IMR-90 (cell line): ENCODE results near the gene NFATC1. TPM values are rescaled to one million over a fixed set of nuclear protein-coding genes. Genes with fewer than 3 reads are reported as not detected.

ENCODE experiments used
- ATAC-seq: fragments of 200-7000 bp; cut with Tn5 transposase; 2 replicates; pipeline ENCODE4 v1.9.1; 2020; ENCODE audit warnings: low read depth, mild to moderate bottlenecking, moderate library complexity
- BruUV-seq: library from RNA; stranded (reverse); fragments of 400-500 nt; replicated peaks from 2 replicates; lab custom pipeline; 2021; lab: Mats Ljungman, UMichigan
- CTCF ChIA-PET: fragments of 300-600 bp; formaldehyde crosslinking; extraction: SDS; loops from one replicate; lab custom pipeline; 2021; ENCODE audit warnings: antibody characterized with exemption; lab: Yijun Ruan, JAX
- POLR2A ChIA-PET: fragments of 300-600 bp; sonication (Branson Sonifier 250); formaldehyde crosslinking; loops from one replicate; lab custom pipeline; 2022; ENCODE audit warnings: antibody characterized with exemption; ENCODE audit not compliant: unreplicated experiment; lab: Charles Lee
- DNase-seq: peaks from one replicate; pipeline ENCODE4 v3.0.0; 2013
- H2AFZ ChIP-seq: replicated peaks from 2 replicates; pipeline ENCODE3; 2013; ENCODE audit warnings: low read length, mild to moderate bottlenecking; ENCODE audit not compliant: poor library complexity
- H2AK5ac ChIP-seq: 2 replicates; pipeline ENCODE4 v1.6.1; 2013; ENCODE audit warnings: low read depth, low read length, inconsistent platforms
- H2AK9ac ChIP-seq: replicated peaks from 2 replicates; pipeline ENCODE3; 2013; ENCODE audit warnings: mild to moderate bottlenecking, low read depth, low read length, moderate library complexity; ENCODE audit not compliant: poor library complexity
- H2BK120ac ChIP-seq: 2 replicates; pipeline ENCODE4 v1.6.1; 2013; ENCODE audit warnings: low read depth, low read length, inconsistent platforms
- H2BK15ac ChIP-seq: 3 replicates; pipeline ENCODE4 v1.6.1; 2013; ENCODE audit warnings: low read depth, low read length, inconsistent platforms
- H2BK20ac ChIP-seq: 2 replicates; pipeline ENCODE4 v1.6.1; 2013; ENCODE audit warnings: low read depth, mild to moderate bottlenecking, inconsistent platforms, low read length, moderate library complexity
- H2BK5ac ChIP-seq: 2 replicates; pipeline ENCODE4 v1.6.1; 2013; ENCODE audit warnings: mild to moderate bottlenecking, low read depth, low read length, inconsistent platforms; ENCODE audit not compliant: poor library complexity, severe bottlenecking
- H3K14ac ChIP-seq: replicated peaks from 2 replicates; pipeline ENCODE4 v1.6.1; 2013; ENCODE audit warnings: low read depth, low read length, inconsistent platforms
- H3K18ac ChIP-seq: 2 replicates; pipeline ENCODE4 v1.6.1; 2013; ENCODE audit warnings: low read depth, low read length, control low read depth
- H3K23ac ChIP-seq: 2 replicates; pipeline ENCODE4 v1.6.1; 2013; ENCODE audit warnings: low read depth, low read length, inconsistent platforms
- H3K27ac ChIP-seq: 2 replicates; pipeline ENCODE4 v1.5.1; 2013; ENCODE audit warnings: mild to moderate bottlenecking, control low read depth, low read length; ENCODE audit not compliant: insufficient read depth
- H3K27me3 ChIP-seq: 2 replicates; pipeline ENCODE4 v1.6.1; 2013; ENCODE audit warnings: low read length; ENCODE audit not compliant: control insufficient read depth, insufficient read depth
- H3K36me3 ChIP-seq: 2 replicates; pipeline ENCODE4 v1.6.1; 2013; ENCODE audit warnings: low read length, mixed read lengths; ENCODE audit not compliant: control insufficient read depth, insufficient read depth
- H3K4ac ChIP-seq: 2 replicates; pipeline ENCODE4 v1.6.1; 2013; ENCODE audit warnings: low read depth, low read length, inconsistent platforms
- H3K4me1 ChIP-seq: 2 replicates; pipeline ENCODE4 v1.6.1; 2013; ENCODE audit warnings: low read length, mixed read lengths; ENCODE audit not compliant: control insufficient read depth, insufficient read depth
- H3K4me2 ChIP-seq: 2 replicates; pipeline ENCODE4 v1.6.1; 2013; ENCODE audit warnings: low read depth, mild to moderate bottlenecking, control low read depth, low read length, moderate library complexity
- H3K4me3 ChIP-seq: 2 replicates; pipeline ENCODE4 v1.5.1; 2013; ENCODE audit warnings: low read depth, mild to moderate bottlenecking, control low read depth, low read length, moderate library complexity; ENCODE audit not compliant: insufficient read depth
- H3K56ac ChIP-seq: 2 replicates; pipeline ENCODE4 v1.6.1; 2013; ENCODE audit warnings: low read length, inconsistent platforms; ENCODE audit not compliant: insufficient read depth; ENCODE audit errors: extremely low read depth
- H3K79me1 ChIP-seq, 2 experiments: 2 replicates each; pipeline ENCODE4 v1.6.1; 2013; ENCODE audit warnings: low read length in 2 of 2, inconsistent platforms in 1 of 2, low read depth in 1 of 2
- H3K9ac ChIP-seq: 2 replicates; pipeline ENCODE4 v1.6.1; 2013; ENCODE audit warnings: low read depth, low read length, control low read depth
- H3K9me1 ChIP-seq: 2 replicates; pipeline ENCODE4 v1.6.1; 2013; ENCODE audit warnings: low read length, inconsistent platforms; ENCODE audit not compliant: insufficient read depth
- H3K9me3 ChIP-seq: 2 replicates; pipeline ENCODE4 v1.6.1; 2013; ENCODE audit warnings: low read length; ENCODE audit not compliant: control insufficient read depth, insufficient read depth
- H4K20me1 ChIP-seq: 2 replicates; pipeline ENCODE4 v1.6.1; 2013; ENCODE audit warnings: low read length, inconsistent platforms; ENCODE audit not compliant: insufficient read depth
- H4K5ac ChIP-seq: 2 replicates; pipeline ENCODE4 v1.6.1; 2013; ENCODE audit warnings: mild to moderate bottlenecking, low read depth, low read length, control low read depth
- H4K8ac ChIP-seq, 2 experiments: 2 replicates each; pipeline ENCODE4 v1.6.1; 2013; ENCODE audit warnings: low read depth in 2 of 2, low read length in 2 of 2, control low read depth in 1 of 2, inconsistent platforms in 1 of 2
- H4K91ac ChIP-seq: 2 replicates; pipeline ENCODE4 v1.6.1; 2013; ENCODE audit warnings: low read depth, low read length, inconsistent platforms; ENCODE audit not compliant: insufficient read depth
- BHLHE40 ChIP-seq: fragments of 150-350 bp; IDR thresholded peaks from 2 replicates; pipeline ENCODE4 v1.6.1; 2016; ENCODE audit warnings: mild to moderate bottlenecking, low read depth, low read length
- CHD1 ChIP-seq: IDR thresholded peaks from 2 replicates; pipeline ENCODE4 v1.6.1; 2012; ENCODE audit warnings: low read depth, low read length, improper control_type of control experiment
- CTCF ChIP-seq: conservative IDR thresholded peaks from 2 replicates; pipeline ENCODE4 v1.5.1; 2012; ENCODE audit warnings: mild to moderate bottlenecking, low read depth, low read length, improper control_type of control experiment
- ELK1 ChIP-seq: fragments of 150-350 bp; IDR thresholded peaks from 2 replicates; pipeline ENCODE4 v1.6.1; 2016; ENCODE audit warnings: low read depth, mild to moderate bottlenecking, low read length, moderate library complexity, borderline replicate concordance
- MAFK ChIP-seq: IDR thresholded peaks from 2 replicates; pipeline ENCODE4 v1.6.1; 2012; ENCODE audit warnings: low read depth, low read length, improper control_type of control experiment
- MXI1 ChIP-seq: IDR thresholded peaks from 2 replicates; pipeline ENCODE4 v1.6.1; 2012; ENCODE audit warnings: low read depth, mild to moderate bottlenecking, low read length, moderate library complexity, borderline replicate concordance
- NFE2L2 ChIP-seq: fragments of 150-350 bp; IDR thresholded peaks from 2 replicates; pipeline ENCODE4 v1.6.1; 2016; ENCODE audit warnings: low read depth, mild to moderate bottlenecking, low read length
- POLR2A ChIP-seq: IDR thresholded peaks from 2 replicates; pipeline ENCODE4 v1.6.1; 2012; ENCODE audit warnings: mild to moderate bottlenecking, low read depth, low read length
- RFX5 ChIP-seq: IDR thresholded peaks from 2 replicates; pipeline ENCODE4 v1.8.0; 2012; ENCODE audit warnings: low read depth, mild to moderate bottlenecking, low read length, moderate library complexity
- SMC3 ChIP-seq: fragments of 150-350 bp; IDR thresholded peaks from 2 replicates; pipeline ENCODE4 v1.6.1; 2016; ENCODE audit warnings: low read depth, mild to moderate bottlenecking, antibody characterized with exemption, low read length, moderate library complexity
- USF2 ChIP-seq: fragments of 150-350 bp; IDR thresholded peaks from 2 replicates; pipeline ENCODE4 v1.6.1; 2017; ENCODE audit warnings: mild to moderate bottlenecking, antibody characterized with exemption, low read length, low read depth
- WGBS, 2 experiments: methylation state at CpG; one replicate each; pipeline versions ENCODE4 v1.1.5 to v1.1.7; 2013; ENCODE audit warnings: missing lambda C conversion rate in 2 of 2; ENCODE audit not compliant: insufficient read length in 1 of 2; ENCODE audit errors: extremely low coverage in 2 of 2; 5-methylcytosine and 5-hydroxymethylcytosine counted together
- dilution Hi-C: fragments of 300-500 bp; cut with HindIII; formaldehyde crosslinking; loops from one replicate; pipeline ENCODE4 v1.14.3; 2018; ENCODE audit warnings: low sequenced_read_pairs; ENCODE audit not compliant: unreplicated experiment
- in situ Hi-C: fragments of 300-500 bp; cut with MboI; formaldehyde crosslinking; loops from 3 replicates; pipeline ENCODE4 v1.14.3; 2019; ENCODE audit warnings: low sequenced_read_pairs, inconsistent platforms, mixed read lengths
- intact Hi-C: fragments of 100-400 bp; cut with micrococcal nuclease; formaldehyde crosslinking; loops from 2 replicates; pipeline ENCODE4 v1.10.0; 2022
- polyA plus RNA-seq, 3 experiments: library from polyadenylated mRNA; depleted of rRNA; stranded (reverse); fragments of >200 nt; gene quantifications; 2 replicates each; pipeline ENCODE4 v1.2.3, GENCODE V29; 2012; ENCODE audit warnings: low replicate concordance in 1 of 3
- total RNA-seq: library from RNA; depleted of rRNA; stranded (reverse); fragments of >200 nt; gene quantifications from 2 replicates; pipeline ENCODE4 v1.2.3, GENCODE V29; 2012

Gene NFATC1
- total and polyA plus RNA-seq, 2 of the 4 experiments (the other 2 are of a cell fraction), result 0.36 to 1.8 TPM

GRCh38 chr18:79554945-79555645 lies 159.4 kb downstream of the NFATC1 start:
- ATAC-seq, result no peak
- no peak overlapping the region for H2BK120ac ChIP-seq
- H3K23ac ChIP-seq, result no peak overlapping the region
- no peaks in the 10 kb centered on the region for H3K36me3 ChIP-seq
- no peak overlapping the region for H3K4ac ChIP-seq
- no peak overlapping the region for H3K56ac ChIP-seq
- no peak overlapping the region for H3K9ac ChIP-seq
- no peak for DNase-seq
- ChIA-PET POLR2A (no interaction called here), CTCF (no interaction called here)
- H4K5ac ChIP-seq, result no peak overlapping the region
- H2BK20ac ChIP-seq, result no peak overlapping the region
- no peak overlapping the region for H2BK15ac ChIP-seq
- H3K4me3 ChIP-seq, result no peak overlapping the region
- no peaks in the 10 kb centered on the region for H3K9me1 ChIP-seq
- H3K27ac ChIP-seq, result no peak overlapping the region
- H3K4me1 ChIP-seq, result no peaks in the 10 kb centered on the region
- no peak overlapping the region for H2AFZ ChIP-seq
- no peaks in the 10 kb centered on the region for H4K20me1 ChIP-seq
- H3K14ac ChIP-seq, result no peak overlapping the region
- no peak overlapping the region for H3K18ac ChIP-seq
- BruUV-seq, result no TSS peak
- H3K79me1 ChIP-seq, result no peaks in the 10 kb centered on the region
- WGBS, 2 experiments, result 60% methylated on average over 6 of the region's 30 CpGs; no CpG with 5 or more reads in 1 of the 2 experiments
- no peak overlapping the region for H4K91ac ChIP-seq
- no peak overlapping the region for H2AK5ac ChIP-seq
- H3K4me2 ChIP-seq, result no peak overlapping the region
- no peaks in the 10 kb centered on the region for H3K9me3 ChIP-seq
- intact Hi-C loops, result no loop called here
- in situ Hi-C loops, result no loop called here
- no peak overlapping the region for H2BK5ac ChIP-seq
- H4K8ac ChIP-seq, result no peak overlapping the region
- peak overlapping the region; percentile 24 for H2AK9ac ChIP-seq
- dilution Hi-C loops, result no loop called here
- TF ChIP-seq POLR2A (no peak), BHLHE40 (no peak), CHD1 (no peak), NFE2L2 (no peak), SMC3 (no peak), USF2 (no peak), MXI1 (no peak), RFX5 (no peak), MAFK (no peak), ELK1 (no peak), CTCF (no peak)
- peaks cover 15% of the 10 kb centered on the region; the same call in 1 of the 2 replicates for H3K27me3 ChIP-seq
